Vagina (tissue), 2 donors: ENCODE results near the gene SEC16A. TPM values are rescaled to one million over a fixed set of nuclear protein-coding genes. Genes with fewer than 3 reads are reported as not detected.

Experiments
- DNase-seq, 2 donors: peaks; one replicate each; pipeline ENCODE4 v3.0.0-alpha.2; 2017; ENCODE audit errors: extremely low spot score in 2 of 2
- H3K27ac ChIP-seq: fragments of 200-600 bp; sonication (generic); one replicate; pipeline ENCODE4 v1.5.1; 2019
- H3K27me3 ChIP-seq: fragments of 200-600 bp; sonication (generic); one replicate; pipeline ENCODE4 v1.5.1; 2019
- H3K36me3 ChIP-seq, 2 donors: fragments of 200-600 bp; sonication (generic); one replicate each; pipeline ENCODE4 v1.5.1; 2017 to 2019
- H3K4me1 ChIP-seq: fragments of 200-600 bp; sonication (generic); one replicate; pipeline ENCODE4 v1.5.1; 2019
- H3K4me3 ChIP-seq, 2 donors: fragments of 200-600 bp; sonication (generic); 1 replicate in 1 of 2; 2 replicates in 1 of 2; pipeline ENCODE4 v1.5.1; 2016 to 2019
- H3K9me3 ChIP-seq: fragments of 200-600 bp; sonication (generic); one replicate; pipeline ENCODE4 v1.5.1; 2019
- CTCF ChIP-seq, 3 experiments: fragments of 450-650 bp in 2 of 3; fragments of 200-600 bp in 1 of 3; sonication (generic) in 1 of 3; IDR thresholded peaks; one replicate each; pipeline ENCODE4 v1.5.1; 2017 to 2019; ENCODE audit warnings: antibody characterized with exemption in 3 of 3, mild to moderate bottlenecking in 2 of 3, moderate library complexity in 2 of 3
- POLR2A ChIP-seq, 2 donors: fragments of 450-650 bp; IDR thresholded peaks; one replicate each; pipeline ENCODE4 v1.6.1; 2017; ENCODE audit warnings: antibody characterized with exemption in 2 of 2, mild to moderate bottlenecking in 2 of 2, moderate library complexity in 2 of 2
- POLR2AphosphoS5 ChIP-seq, 2 donors: sonication (generic); formaldehyde crosslinking; IDR thresholded peaks; one replicate each; pipeline ENCODE4 v1.9.0; 2017; ENCODE audit warnings: antibody characterized with exemption in 2 of 2, mild to moderate bottlenecking in 2 of 2, low read depth in 1 of 2; ENCODE audit not compliant: insufficient read depth in 1 of 2
- intact Hi-C: fragments of 100-400 bp; cut with DNase I; formaldehyde crosslinking; loops from one replicate; pipeline ENCODE4 v1.15.1; 2023
- total RNA-seq: library from RNA; depleted of rRNA; stranded (reverse); fragments of >200 nt; gene quantifications from one replicate; pipeline ENCODE4 v1.2.3, GENCODE V29; 2016

SEC16A gene
- total RNA-seq, 1 donor from 2014 or later, result 52.3 TPM

GRCh38 chr9:136520053-136520540 lies 37.3 kb upstream of the SEC16A start:
- peaks cover 0 to 49% of the 10 kb centered on the region in 2 donors for H3K36me3 ChIP-seq
- intact Hi-C loops, result no loop called here
- peaks cover 4% of the 10 kb centered on the region for H3K4me1 ChIP-seq
- no peaks in the 10 kb centered on the region for H3K9me3 ChIP-seq
- TF ChIP-seq CTCF (IDR thresholded peaks at IDR 0.05), result no peak
- no peak for TF ChIP-seq POLR2A (IDR thresholded peaks at IDR 0.05)
- no peak for TF ChIP-seq POLR2AphosphoS5 (IDR thresholded peaks at IDR 0.05; ENCODE audit: insufficient read depth in 1 of 2, low read depth in 1 of 2)
- no peak overlapping the region for H3K27ac ChIP-seq
- no peak overlapping the region for H3K4me3 ChIP-seq
- H3K27me3 ChIP-seq, result no peaks in the 10 kb centered on the region
- DNase-seq, result no peak

- no peak for TF ChIP-seq POLR2A (IDR thresholded peaks at IDR 0.05)
- TF ChIP-seq CTCF (IDR thresholded peaks at IDR 0.05), result no peak
- TF ChIP-seq POLR2AphosphoS5 (IDR thresholded peaks at IDR 0.05; ENCODE audit: insufficient read depth in 1 of 2, low read depth in 1 of 2), result no peak
- H3K4me3 ChIP-seq, result no peak overlapping the region
- DNase-seq, result no peak
- peaks cover 0 to 56% of the 10 kb centered on the region in 2 donors for H3K36me3 ChIP-seq
- H3K27me3 ChIP-seq, result no peaks in the 10 kb centered on the region
- H3K27ac ChIP-seq, result no peak overlapping the region
- H3K4me1 ChIP-seq, result no peaks in the 10 kb centered on the region
- no peaks in the 10 kb centered on the region for H3K9me3 ChIP-seq
- intact Hi-C loops, result no loop called here
Measured at GRCh38 chr9:136519263-136520052, 36.6 kb upstream of the SEC16A start.

- H3K9me3 ChIP-seq, result no peaks in the 10 kb centered on the region
- no peak overlapping the region for H3K27ac ChIP-seq
- DNase-seq, result no peak
- H3K4me1 ChIP-seq, result no peaks in the 10 kb centered on the region
- H3K4me3 ChIP-seq, result no peak overlapping the region
- TF ChIP-seq POLR2AphosphoS5 (IDR thresholded peaks at IDR 0.05; ENCODE audit: insufficient read depth in 1 of 2, low read depth in 1 of 2), result no peak
- TF ChIP-seq CTCF (IDR thresholded peaks at IDR 0.05), result no peak
- no peak for TF ChIP-seq POLR2A (IDR thresholded peaks at IDR 0.05)
- H3K27me3 ChIP-seq, result no peaks in the 10 kb centered on the region
- intact Hi-C loops, result no loop called here
- peaks cover 0 to 64% of the 10 kb centered on the region in 2 donors for H3K36me3 ChIP-seq
Measured at GRCh38 chr9:136518623-136519022, 35.8 kb upstream of the SEC16A start.

GRCh38 chr9:136517950-136518349 lies 35.1 kb upstream of the SEC16A start:
- Histone ChIP-seq H3K4me3 (no peak overlapping the region), H3K9me3 (no peaks in the 10 kb centered on the region), H3K27ac (no peak overlapping the region), H3K36me3 (peaks cover 0 to 65% of the 10 kb centered on the region in 2 donors), H3K4me1 (no peaks in the 10 kb centered on the region), H3K27me3 (no peaks in the 10 kb centered on the region)
- no peak for DNase-seq
- intact Hi-C loops, result no loop called here
- TF ChIP-seq CTCF (IDR thresholded peaks at IDR 0.05), result no peak
- TF ChIP-seq POLR2A (IDR thresholded peaks at IDR 0.05), result no peak
- no peak for TF ChIP-seq POLR2AphosphoS5 (IDR thresholded peaks at IDR 0.05; ENCODE audit: insufficient read depth in 1 of 2, low read depth in 1 of 2)
